GM12891 (cell line): ENCODE data around the gene CUL1.
A peak's percentile ranks its signal among the peaks of the same experiment; 100 is the strongest.

Experiments
- DNase-seq: peaks from one replicate; pipeline ENCODE4 v3.0.0; 2011; ENCODE audit warnings: low spot score; ENCODE audit not compliant: insufficient read length
- FAIRE-seq: peaks from 2 replicates; lab custom pipeline; 2011; peaks lifted over from hg19 to GRCh38; lab: Jason Lieb, UNC
- PAX5 ChIP-seq: IDR thresholded peaks from 2 replicates; pipeline ENCODE4 v1.6.1; 2011; ENCODE audit warnings: low read length, moderate library complexity, mild to moderate bottlenecking; ENCODE audit not compliant: insufficient read depth, severe bottlenecking
- POLR2A ChIP-seq: IDR thresholded peaks from 2 replicates; pipeline ENCODE4 v1.6.1; 2011; ENCODE audit warnings: low read depth, low read length, control low read depth
- POLR2AphosphoS5 ChIP-seq: IDR thresholded peaks from 2 replicates; pipeline ENCODE4 v1.6.1; 2011; ENCODE audit warnings: low read depth, low read length, control low read depth
- POU2F2 ChIP-seq: IDR thresholded peaks from 2 replicates; pipeline ENCODE4 v1.6.1; 2011; ENCODE audit warnings: low read depth, mild to moderate bottlenecking, control low read depth, low read length, moderate library complexity
- SPI1 ChIP-seq: IDR thresholded peaks from 2 replicates; pipeline ENCODE4 v1.6.1; 2011; ENCODE audit warnings: low read depth, low read length, control low read depth
- TAF1 ChIP-seq: IDR thresholded peaks from 2 replicates; pipeline ENCODE4 v1.6.1; 2011; ENCODE audit warnings: low read depth, low read length, control low read depth

Gene CUL1

GRCh38 chr7:148727501-148728278, 29.0 kb downstream of the CUL1 start:
- DNase-seq, result no peak
- TF ChIP-seq TAF1 (no peak), SPI1 (0 out of 2 replicates have a peak, but pooled peaks have one; percentile 8), PAX5 (no peak)
- FAIRE-seq, result no peak

GRCh38 chr7:148729984-148730733, 31.5 kb downstream of the CUL1 start:
- no peak for TF ChIP-seq PAX5
- DNase-seq (no peak), FAIRE-seq (no peak)

DNA sequence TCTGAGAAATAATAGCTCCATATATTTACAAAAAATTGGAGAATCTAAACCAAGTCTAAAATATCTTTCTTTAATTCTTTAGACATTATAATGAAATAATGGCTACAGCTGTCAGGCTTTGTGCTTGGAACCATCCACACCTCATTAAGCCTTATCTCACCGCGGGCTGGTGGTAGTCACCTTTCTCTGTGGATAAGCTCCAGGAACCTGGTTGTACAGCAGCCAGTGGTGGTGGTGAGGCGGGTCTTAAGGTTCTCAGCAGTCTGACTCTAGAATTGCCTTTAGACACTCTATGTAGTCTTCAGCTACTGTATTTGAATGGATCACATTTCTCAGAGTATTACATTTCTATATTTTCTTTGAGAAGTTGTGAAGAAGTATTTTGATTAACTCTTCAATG, 34.2 kb downstream of the CUL1 start:
- TF ChIP-seq SPI1 (no peak), POU2F2 (no peak), PAX5 (no peak), POLR2AphosphoS5 (no peak), TAF1 (no peak), POLR2A (no peak)
- FAIRE-seq (no peak), DNase-seq (no peak)

- no peak for FAIRE-seq
- TF ChIP-seq PAX5 (no peak), POU2F2 (no peak), POLR2A (no peak), SPI1 (no peak), TAF1 (no peak), POLR2AphosphoS5 (no peak)
- no peak for DNase-seq
These were observed 34.8 kb downstream of the CUL1 start for GRCh38 chr7:148733496-148733895.

DNA sequence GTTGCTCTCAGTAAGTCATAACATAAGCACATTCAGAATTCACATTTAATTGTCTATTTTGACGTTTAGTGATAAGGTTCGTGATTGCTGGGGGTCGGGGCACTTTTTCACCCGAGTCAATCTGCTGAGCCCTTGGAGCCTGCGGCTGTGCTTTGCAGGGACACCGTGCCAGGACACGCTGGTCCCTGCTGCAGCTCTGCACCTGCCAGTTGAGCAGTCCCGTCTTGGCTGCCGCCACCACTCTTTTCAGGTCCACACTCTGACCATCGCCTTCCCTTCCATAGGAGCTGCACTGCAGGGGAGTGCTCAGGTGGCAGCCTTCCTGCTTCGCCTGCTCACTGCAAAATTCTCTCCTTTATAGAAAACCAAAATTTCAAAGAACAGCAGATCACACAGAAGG, 36.4 kb downstream of the CUL1 start:
- no peak for FAIRE-seq
- no peak for TF ChIP-seq TAF1
- no peak for TF ChIP-seq SPI1
- no peak for TF ChIP-seq POLR2A
- no peak for TF ChIP-seq PAX5
- no peak for TF ChIP-seq POU2F2
- TF ChIP-seq POLR2AphosphoS5, result no peak
- DNase-seq, result no peak

DNA sequence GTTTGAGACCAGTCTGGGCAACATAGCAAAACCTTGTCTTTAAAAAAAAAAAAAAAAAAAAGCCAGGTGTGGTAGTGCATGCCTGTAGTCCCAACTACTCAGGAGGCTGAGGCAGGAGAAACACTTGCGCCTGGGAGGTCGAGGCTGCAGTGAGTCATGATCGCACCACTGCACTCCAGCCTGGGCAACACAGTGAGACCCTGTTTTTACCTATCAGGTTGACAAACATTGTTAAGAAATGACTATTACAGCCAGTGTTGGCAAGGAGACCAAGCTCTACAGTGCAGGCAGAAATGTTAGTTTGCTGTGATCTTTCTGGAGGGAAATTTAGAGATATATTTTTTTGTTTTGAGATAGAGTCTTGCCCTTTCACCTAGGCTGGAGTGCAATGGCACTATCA, 37.3 kb downstream of the CUL1 start:
- no peak for FAIRE-seq
- TF ChIP-seq SPI1, result no peak
- TF ChIP-seq POLR2AphosphoS5, result no peak
- no peak for TF ChIP-seq POU2F2
- TF ChIP-seq POLR2A, result no peak
- no peak for TF ChIP-seq PAX5
- no peak for TF ChIP-seq TAF1
- DNase-seq, result no peak

GRCh38 chr7:148738737-148739535, 40.2 kb downstream of the CUL1 start:
- DNase-seq, result no peak
- TF ChIP-seq POLR2A, result no peak
- no peak for TF ChIP-seq POLR2AphosphoS5
- TF ChIP-seq POU2F2, result no peak
- TF ChIP-seq TAF1, result no peak
- no peak for TF ChIP-seq SPI1
- TF ChIP-seq PAX5, result no peak
- no peak for FAIRE-seq

DNA sequence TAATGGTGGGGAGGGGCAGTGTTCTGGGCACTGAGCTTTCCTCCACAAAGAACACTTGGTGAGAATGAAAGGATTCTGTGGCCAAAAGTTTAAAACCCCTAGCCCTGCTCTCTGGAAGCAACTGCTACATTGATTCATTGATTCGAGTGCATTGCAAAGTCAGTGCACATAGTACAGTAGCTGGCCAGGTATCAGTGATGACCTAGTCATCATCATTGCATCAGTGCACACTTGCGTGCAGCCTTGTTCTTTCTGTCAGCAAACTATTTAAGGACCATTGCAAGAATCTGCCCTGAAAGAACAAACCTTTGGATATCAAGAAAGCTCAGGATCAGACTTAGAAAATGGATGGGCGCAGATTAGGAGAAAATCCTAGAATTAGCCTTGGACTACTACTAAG, 47.4 kb downstream of the CUL1 start:
- FAIRE-seq, result no peak
- DNase-seq, result no peak
- no peak for TF ChIP-seq POU2F2
- no peak for TF ChIP-seq SPI1
- no peak for TF ChIP-seq TAF1
- no peak for TF ChIP-seq POLR2A
- TF ChIP-seq POLR2AphosphoS5, result no peak
- TF ChIP-seq PAX5, result no peak

DNA sequence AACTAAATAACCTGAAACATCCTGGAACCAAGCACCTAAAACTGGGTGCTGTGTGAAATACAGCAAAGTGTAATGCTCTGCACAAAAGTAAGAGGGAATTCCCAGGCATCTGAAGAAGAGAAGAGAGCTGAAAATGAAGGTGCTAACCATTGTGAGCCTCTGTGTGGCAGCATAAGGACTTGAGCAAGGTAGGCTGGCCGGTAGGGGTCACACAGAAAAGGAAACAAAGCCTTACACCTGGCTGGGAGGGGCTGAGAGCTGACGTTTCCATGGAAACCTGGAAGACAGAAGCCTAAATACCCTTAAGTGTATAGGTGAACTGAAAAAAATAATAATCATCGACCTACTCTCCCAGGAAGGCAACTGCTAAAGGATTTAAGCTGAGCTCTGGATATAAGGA, 48.6 kb downstream of the CUL1 start:
- DNase-seq (no peak), FAIRE-seq (peak; percentile 23)
- TF ChIP-seq POLR2AphosphoS5, result no peak
- no peak for TF ChIP-seq POU2F2
- TF ChIP-seq PAX5, result no peak
- TF ChIP-seq TAF1, result no peak
- no peak for TF ChIP-seq POLR2A
- TF ChIP-seq SPI1, result no peak
